A172 (cell line): Measurements from ENCODE around the gene EARS2. TPM values are rescaled to one million over a fixed set of nuclear protein-coding genes. Genes with fewer than 3 reads are reported as not detected.
"Not testable (repeated sequence)": the region's sequence is repeated elsewhere in the genome, so short reads cannot be mapped to it uniquely, and the experiment has no call there.

ENCODE experiments used
- DNase-seq: peaks from one replicate; pipeline ENCODE4 v3.0.0-alpha.2; 2015; ENCODE audit warnings: low spot score
- total RNA-seq: library from RNA; depleted of rRNA; stranded (reverse); fragments of >200 nt; shearing (Covaris generic); gene quantifications from 2 replicates; pipeline ENCODE4 v1.2.3, GENCODE V29; 2014

Gene EARS2
- total RNA-seq, 1 experiment from 2014 or later, result 33.1 TPM

DNA sequence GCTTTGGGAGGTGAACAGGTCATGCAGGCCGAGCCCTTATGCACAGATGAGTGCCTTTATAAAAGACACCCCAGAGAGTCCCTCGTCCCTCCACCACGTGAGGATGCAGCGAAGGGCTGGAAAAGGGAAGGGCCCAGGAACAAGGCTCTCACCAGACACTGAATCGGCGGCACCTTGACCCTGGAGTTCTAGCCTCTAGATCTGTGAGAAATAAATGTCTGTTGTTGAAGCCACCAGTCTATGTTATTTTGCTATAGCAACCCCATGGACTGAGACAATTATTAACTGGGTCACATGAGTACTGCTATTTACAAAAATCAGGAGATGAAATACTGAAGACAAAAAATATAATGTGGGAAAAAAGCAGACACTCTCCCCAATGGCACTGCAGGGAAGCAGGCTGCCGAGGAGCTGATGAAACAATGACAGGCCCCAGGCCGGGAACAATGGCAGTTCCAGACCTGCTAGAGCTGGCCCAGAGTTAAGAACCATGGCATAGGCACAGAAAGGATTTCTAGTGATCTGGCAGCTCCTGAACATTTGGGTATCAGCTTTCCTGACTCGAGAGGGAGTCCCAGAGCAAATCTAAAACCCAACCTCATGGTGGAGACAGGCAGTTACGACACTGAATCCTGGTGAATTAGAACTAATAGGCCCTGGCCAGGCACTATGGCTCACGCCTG is 29.0 kb downstream of the EARS2 start:
- no peak for DNase-seq

DNA sequence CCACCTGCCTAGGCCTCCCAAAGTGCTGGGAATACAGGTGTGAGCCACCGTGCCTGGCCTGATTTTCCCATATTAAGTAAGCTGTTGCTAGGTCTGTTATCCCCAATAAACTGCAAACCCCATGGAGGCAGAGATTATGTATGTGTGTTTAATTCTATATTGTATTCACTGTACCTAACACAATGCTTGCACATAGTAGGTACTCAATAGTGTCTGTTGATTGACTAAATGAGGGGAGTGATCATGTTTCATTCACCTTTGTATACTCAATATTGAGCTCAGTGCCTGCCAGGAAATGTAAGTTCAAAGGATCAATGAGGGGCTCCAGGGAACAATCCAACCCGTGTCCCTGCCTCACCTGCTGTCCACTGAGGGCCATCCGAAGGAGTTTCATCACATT is 32.3 kb downstream of the EARS2 start:
- DNase-seq, result no peak

DNA sequence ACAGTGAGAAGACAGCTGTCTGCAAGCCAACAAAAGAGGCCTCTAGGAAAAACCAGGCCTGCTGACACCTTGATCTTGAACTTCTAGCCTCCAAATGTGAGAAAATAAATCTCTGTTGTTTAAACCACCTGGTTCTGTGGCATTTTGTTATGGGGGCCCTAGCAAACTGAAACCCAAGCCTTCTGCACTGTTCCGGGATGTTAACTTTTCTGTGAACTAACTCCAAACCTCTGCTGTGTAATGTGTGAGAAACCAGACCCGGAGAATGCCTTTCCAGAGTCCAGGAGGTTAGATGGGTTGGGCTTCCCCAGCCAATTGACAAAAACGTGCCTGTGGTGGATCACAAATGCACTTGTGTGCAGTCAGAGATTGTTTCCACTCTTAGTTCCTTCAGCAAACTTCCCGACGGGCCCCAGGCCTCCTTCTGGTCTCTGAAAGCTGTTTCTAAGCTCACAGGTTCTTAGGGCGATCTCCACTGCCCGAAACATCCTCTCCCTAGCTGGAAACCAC is 33.2 kb downstream of the EARS2 start:
- DNase-seq, result no peak

DNA sequence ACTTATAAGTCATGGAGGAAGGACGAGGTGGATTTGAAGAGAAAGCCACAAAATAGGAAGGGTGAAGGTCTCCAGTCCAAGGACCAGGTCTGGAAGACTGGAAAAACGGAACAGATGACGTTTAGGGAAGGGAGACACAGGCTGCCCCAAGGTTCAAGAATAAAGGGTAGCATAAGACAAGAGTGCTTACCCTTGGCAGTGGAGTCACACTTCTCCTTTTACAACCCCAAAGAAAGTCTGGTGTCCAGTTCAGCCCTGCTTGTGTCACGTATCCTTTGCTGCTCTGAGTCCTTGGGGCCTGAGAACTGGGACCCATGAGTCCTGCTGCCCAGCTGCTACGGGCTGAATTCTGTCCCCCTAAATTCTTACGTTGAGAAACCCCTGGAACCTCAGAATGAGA is 33.8 kb downstream of the EARS2 start:
- DNase-seq, result no peak

DNA sequence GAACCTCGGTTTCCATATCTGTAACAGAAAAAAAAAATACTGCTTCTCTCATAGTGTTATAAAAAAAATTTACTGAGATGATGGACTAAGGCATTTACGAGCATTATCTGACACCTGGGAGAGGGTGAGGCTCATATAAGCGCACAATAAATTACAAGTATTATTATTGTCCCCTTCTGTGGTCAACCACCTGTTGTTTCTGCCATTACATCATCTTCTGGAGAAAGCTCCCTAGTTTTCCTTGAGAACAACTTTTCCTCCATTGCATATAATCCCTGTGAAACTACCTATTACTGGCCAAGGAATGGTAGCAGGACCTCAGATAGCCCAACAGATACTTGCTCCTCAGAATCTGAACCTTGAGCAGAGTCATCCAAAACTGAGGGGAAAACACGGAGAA is 35.2 kb downstream of the EARS2 start:
- no peak for DNase-seq

DNA sequence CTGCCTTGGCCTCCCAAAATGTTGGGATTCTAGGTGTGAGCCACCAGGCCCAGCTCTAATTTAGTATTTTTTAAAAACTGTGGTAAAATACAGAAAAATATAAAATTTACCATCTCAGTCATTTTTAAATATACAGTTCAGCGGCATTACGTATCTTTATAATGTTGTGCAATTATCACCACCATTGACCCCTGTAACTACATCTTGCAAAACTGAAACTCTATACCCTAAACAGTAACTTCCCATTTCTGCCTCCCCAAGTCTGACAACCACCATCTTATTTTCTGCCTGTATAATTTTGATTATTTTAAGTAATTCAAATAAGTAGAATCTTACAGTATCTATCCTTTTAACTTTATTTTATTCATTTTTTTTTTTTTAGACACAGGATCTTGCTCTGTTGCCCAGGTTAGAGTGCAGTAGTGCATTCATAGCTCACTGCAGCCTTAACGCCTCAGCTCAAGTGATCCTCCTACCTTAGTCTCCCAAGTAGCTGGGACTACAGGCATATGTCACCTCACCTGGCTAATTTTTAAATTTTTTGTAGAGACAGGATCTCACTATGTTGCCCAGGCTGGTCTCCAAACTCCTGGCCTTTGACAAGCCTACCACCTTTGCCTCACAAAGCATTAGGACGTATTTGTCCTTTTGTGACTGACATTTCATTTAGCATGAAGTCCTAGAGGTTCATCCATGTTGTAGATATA is 36.0 kb downstream of the EARS2 start:
- DNase-seq, result no peak

DNA sequence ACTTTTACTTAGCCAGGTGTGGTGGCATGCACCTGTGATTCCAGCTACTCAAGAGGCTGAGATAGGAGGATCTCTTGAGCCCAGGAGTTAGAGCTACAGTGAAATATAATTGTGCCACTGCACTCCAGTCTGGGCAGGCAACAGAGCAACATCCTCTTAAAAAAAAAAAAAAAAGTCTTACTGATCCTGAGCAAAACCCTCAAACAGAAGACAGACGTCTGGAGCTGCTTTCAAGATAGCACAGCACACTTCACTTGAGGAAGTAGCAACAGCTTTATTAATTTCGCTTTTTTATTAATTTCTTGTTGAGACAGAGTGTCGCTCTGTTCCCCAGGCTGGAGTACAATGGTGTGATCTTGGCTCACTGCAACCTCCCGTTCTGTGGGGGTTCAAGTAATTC is 36.6 kb downstream of the EARS2 start:
- no peak for DNase-seq

DNA sequence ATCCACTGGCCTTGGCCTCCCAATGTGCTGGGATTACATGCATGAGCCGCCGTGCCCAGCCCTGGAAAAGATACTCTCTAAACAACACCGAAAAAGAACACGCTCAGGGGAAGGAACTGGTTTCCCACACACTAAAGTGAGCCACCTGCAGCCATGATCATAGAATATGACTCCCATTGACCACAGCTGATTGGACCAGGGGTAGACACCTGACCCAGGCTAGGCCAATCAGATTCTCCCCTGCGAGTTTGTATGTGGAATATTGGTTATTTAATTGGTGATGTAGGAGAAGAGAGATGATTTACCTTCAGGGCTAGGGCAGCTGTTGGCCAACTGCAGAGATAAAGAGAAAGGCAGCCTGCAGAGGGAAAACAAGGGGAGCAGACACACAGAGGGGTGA is 37.9 kb downstream of the EARS2 start:
- no peak for DNase-seq

DNA sequence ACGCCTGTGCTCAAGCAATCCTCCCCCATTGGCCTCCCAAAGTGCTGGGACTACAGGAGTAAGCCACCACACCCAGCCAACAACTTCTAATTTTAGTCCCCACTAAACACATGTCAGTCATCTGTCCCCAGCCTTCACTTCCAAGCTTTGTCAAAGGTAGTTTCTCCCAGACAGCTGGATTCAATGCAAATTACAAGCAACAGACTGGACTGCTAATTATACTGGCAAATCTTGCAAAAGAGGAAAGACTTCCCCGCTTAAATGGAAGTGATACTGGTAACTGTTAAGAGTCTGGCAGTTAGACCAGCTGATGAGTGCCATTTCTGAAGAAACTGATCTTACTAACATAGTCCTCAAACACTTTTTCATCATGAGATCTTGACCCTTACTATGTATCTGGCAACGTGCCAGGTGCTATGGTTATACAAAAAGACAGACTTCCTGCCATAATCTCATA is 38.7 kb downstream of the EARS2 start:
- no peak for DNase-seq

DNA sequence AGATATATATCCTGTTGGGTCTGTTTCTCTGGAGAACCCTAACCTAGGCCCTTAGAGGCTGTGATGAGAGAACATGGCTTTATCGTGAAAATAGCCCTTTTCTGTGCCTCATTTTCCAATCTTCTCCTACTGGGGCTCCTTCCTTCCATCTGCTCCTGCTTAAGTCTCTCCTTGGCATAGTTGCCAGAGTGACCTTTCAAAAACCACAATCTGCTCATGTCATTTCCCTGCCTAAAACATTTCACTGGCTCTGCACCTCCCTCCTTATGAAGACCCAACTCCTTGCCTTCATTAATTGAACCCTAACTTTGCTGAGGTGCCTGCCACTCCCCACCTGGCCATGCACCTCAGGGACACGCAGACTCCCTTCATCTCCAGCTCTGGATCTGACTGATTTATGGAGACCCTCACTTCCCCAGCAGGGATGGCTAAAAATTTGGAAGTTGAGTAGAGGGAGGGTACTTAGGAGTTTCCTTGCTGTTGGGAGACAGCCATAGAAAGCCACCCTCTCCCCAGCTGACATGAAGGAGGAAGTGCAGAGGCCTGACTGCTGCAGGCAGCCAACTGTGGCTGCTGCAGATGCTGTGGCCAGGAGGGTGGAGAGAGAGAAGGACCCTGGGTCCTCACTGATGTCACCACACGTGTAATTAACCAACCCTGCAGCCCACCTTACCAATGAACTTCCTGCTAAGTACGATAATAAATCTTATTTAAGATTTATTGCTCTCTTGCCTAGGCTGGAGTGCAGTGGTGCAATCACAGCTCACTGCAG is 40.6 kb downstream of the EARS2 start:
- DNase-seq, result no peak

DNA sequence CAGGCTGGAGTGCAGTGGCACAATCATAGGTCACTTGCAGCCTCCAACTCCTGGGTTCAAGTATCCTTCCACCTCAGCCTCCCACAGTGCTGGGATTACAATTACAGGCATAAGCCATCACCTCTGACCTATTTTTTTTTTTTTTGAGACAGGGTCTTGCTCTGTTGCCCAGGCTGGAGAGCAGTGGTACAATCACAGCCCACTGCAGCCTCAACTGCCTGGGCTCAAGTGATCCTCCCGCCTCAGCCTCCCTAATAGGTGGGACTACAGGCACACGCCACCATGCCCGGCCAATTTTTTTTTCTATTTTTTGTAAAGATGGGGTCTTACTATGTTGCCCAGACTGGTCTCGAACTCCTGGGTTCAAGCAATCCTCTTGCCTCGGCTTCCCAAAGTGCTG is 41.3 kb downstream of the EARS2 start:
- no peak for DNase-seq

DNA sequence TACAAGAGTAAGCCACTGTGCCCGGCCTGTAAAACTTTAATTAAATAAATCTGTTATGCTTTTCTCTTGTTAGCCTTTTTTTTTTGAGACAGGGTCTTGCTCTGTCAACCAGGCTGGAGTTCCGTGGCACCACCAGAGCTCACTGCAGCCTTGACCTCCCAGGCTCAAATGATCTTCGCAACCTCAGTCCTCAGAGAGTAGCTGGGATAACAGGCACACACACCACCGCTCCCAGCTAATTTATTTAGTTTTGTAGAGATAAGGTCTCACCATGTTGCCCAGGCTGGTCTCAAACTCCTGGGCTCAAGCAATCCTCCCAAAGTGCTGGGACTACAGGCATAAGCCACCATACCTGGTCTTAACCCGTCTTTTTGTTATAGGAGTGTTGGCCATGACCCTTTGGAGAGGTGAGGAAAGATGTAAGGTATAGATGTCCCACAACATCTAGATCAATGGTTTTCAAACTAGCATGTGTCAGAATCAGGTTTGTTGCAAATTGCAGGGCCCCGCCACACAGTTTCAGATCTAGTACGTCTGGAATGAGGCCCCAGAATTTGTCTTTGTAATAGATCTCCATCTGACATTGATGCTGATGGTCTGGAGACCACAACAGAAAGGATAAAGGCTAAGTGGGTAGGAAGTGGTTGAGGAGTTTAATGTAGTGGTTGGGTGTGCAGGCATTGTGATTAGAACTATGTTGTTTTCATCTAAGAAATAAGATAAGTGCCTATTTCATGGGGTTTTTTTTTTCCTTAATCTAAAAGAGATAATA is 42.6 kb downstream of the EARS2 start:
- DNase-seq, result no peak

DNA sequence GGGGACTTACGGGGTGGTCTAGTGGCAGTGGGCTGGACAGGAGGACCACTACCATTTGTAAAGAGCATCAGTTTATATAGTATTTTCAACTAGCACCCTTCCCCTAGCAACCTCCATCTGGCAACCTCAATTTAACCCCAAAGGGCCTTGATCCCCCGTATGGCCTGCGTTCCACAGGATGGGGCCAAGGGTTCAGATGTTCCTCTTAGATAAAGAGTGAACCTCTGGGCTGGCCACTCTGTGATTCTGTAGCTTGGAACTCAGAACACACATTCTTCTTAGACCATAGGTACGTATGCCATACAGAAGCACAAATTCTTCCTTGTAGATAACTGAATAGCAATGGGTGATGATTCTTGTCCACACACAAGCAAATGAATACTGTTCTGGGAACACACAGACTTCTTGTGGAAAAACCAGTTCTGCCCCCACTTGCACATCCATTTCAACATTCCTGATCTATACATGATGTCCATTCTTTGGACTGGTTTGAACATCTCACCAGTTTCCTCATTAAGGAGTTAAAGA is 44.9 kb downstream of the EARS2 start:
- DNase-seq, result no peak

DNA sequence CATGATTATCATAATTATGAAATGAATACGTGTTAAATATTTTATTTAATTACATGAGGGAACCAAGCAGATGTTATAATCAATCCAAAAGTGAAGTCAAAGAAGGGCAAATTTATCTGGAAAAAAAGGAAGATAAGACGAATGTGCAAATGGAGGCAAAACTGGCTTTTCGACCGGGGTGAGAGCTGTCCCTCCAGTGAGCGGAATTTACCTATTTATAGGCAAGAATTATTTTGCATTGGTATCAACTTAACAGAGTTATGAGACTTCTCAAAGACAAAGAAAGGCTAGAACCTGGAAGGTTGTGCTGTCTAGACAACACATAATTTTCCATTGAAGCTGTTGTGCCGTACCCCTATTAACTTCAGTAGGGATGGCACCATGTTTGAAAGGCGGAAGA is 45.4 kb downstream of the EARS2 start:
- no peak for DNase-seq

DNA sequence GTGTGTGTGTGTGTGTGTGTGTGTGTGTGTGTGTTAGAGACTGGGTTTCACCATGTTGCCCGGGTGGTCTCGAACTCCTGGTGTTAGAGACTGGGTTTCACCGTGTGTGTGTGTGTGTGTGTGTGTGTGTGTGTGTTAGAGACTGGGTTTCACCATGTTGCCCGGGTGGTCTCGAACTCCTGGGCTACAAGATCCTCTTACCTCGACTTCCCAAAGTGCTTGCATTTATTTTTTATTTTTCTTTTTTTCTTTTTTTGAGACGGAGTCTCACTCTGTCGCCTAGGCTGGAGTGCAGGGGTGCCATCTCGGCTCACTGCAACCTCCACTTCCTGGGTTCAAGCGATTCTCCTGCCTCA is 46.3 kb downstream of the EARS2 start:
- not testable (repeated sequence) for DNase-seq

DNA sequence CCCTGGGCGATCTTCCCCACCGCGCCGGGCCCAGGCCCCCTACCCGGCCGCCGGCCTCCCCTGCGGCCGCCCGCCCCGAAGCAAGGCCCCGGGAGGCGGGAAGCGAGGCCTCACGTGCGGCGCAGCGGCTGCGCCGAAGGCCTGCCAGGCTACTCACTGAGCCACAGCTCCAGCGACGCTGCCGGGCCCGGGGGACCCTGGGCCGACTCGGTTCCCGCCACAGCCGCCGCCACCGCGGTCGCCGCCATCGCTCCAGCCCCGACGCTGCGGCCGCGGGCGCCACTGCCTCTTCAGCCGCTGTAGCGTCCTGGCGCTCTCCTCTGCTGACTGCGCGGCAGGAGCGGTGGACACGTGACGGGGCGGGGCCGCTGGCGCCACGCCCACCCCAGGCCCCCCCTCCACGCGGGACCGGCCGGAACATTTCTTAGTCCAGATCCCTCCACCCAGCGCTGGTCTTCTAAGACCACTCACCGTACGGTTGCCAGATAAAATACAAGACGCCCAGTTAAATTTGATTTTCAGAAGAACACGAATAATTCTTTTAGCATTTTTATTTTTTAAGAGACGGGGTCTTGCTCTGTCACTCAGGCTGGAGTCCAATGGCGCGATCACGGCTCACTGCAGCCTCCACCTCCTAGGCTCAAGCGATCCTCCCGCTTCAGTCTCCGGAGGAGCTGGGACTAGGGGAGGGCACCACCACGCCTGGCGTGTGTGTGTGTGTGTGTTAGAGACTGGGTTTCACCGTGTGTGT is 46.8 kb downstream of the EARS2 start, which contains the start of gene GGA2:
GGA2 (minus strand) TSS at position 331 of the 751 bp plus-strand sequence; CDS start at position 248, 83 bp downstream.
- DNase-seq, result peak; percentile 61

DNA sequence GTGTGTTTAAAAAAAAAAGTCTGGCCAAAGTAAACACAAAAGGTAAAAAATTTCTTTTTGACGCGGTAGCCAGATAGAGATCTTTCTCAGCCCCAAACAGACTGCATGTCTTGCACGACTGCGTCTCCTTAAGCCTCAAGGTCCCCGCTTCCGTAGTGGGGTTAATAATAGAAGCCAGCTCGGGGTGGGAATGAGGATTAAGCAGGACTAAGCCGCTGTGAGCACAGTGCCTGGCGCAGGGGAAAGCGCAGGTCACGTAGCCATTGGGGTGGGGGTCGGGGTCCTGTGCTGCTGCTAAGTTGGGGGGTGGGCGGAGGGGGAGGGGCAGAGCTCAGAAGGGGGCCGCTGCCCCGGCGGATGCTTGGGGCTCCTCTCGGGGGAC is 47.4 kb downstream of the EARS2 start:
- DNase-seq, result no peak

DNA sequence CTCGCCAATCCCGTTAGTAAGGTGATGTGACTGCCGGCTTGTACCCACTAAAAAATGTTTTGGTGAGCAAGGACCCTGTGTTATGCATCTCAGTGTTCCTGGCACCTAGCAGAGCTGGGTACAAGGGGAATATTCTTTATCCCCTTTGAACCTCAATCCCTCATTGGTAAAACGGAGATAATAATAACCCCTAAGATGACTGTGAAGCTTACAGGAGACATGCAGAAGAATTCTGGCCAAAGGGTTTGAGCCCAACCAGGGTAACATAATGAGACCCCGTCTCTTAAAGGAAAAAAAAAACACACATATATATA is 47.8 kb downstream of the EARS2 start:
- DNase-seq, result no peak

DNA sequence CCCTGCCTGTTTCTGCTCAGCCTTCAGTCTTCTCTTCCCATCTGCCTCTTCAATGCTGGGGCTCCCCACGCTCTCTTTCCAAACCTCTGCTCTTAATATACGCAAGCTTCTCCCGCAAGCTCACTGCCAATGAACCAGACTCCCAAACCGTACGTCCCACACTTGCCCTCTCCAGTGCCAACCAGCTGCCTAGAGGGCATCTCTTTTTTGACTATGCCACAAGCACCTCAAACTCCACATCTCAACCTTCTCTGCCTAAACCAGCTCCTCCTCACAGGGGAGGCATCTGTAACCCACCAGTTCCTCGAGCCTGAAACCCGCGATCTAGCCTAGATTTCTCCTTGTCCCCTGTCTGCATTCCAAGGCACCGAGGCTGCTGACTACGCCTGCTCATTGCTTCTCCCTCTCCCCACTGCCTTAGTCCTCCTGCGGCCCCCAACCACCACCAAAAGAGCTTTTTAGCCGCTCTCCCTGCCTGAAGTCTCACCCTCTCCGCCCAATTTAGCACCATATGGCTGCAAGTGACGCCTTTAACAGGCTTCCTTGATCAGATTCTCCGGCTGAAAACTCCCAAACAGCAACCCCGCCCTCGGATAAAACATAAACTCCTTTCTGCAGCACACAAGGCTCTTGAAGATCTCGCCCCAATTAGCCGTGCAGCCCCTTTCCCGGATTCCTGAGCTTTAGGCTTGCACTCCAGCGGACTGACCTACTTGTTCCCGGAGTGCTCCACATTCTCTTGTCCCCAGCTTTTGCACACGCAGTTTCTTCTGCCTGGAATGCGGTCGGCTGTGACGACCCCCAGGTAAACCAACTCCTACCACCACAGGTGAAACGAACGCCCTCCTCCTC is 48.3 kb downstream of the EARS2 start:
- no peak for DNase-seq

DNA sequence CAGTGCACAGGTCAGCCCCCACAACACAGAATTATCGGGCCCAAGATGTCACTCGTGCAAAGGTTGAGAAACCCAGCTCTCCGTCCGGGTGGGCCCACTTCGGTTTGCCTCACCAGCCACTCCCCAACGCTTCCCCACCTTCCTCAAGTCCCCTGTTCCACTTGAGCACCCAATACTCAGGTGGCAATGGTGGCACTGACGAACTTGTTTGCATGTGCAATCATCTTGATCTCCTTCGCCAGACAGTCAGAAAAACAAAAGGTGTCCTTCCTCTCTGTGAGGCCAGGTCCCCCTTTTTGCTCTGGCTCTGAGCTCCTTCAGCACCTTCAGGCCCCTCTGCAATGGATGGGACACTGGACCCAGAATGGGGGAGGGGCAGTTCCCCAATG is 50.5 kb downstream of the EARS2 start:
- no peak for DNase-seq
